ENCODE data around the gene ARHGEF40.

DNA sequence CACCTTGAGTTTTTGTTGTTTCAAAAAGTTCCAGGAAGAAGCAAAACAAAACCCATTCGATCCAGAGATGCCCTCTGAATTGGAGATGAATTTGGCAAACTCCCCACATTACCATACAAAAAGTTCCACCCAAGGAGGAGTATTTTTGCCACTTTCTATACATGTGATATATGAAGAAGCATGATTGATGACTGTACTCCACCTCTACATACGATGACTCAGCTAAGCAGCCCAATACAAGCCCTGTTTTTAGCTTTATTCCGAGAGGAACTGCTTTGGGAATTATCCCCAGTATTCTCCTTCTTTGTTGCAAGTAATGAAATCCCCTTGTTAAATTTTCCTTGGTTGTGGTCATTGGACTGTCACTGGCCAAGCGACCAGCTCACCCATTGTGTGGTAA is 42.2 kb downstream of the ARHGEF40 start:
- TF ChIP-seq POLR2AphosphoS5 (IDR thresholded peaks at IDR 0.05; ENCODE audit: borderline replicate concordance, low read depth, low read length) (no peak), EZH2 (IDR thresholded peaks at IDR 0.05) (no peak), FOXP2 (optimal IDR thresholded peaks at IDR 0.05; ENCODE audit: control extremely low read depth, extremely low read length, insufficient read depth) (no peak)
